Muscle layer of colon (tissue), 2 donors: ENCODE results near the gene ITPRIP.

Source experiments
- H3K27ac ChIP-seq: one replicate; pipeline ENCODE4 v1.7.0; 2013; ENCODE audit warnings: low read depth, mild to moderate bottlenecking, low read length, moderate library complexity
- H3K27me3 ChIP-seq, 2 donors: one replicate each; pipeline ENCODE4 v1.7.0; 2013; ENCODE audit warnings: low read length in 2 of 2, mild to moderate bottlenecking in 2 of 2; ENCODE audit not compliant: insufficient read depth in 2 of 2, control insufficient read depth in 1 of 2
- H3K36me3 ChIP-seq: one replicate; pipeline ENCODE4 v1.7.0; 2013; ENCODE audit warnings: mild to moderate bottlenecking, low read length; ENCODE audit not compliant: insufficient read depth
- H3K4me1 ChIP-seq: one replicate; pipeline ENCODE4 v1.7.0; 2013; ENCODE audit warnings: mild to moderate bottlenecking, low read length; ENCODE audit not compliant: insufficient read depth
- H3K4me3 ChIP-seq, 2 donors: one replicate each; pipeline ENCODE4 v1.7.0; 2013; ENCODE audit warnings: low read length in 2 of 2, low read depth in 1 of 2, mild to moderate bottlenecking in 1 of 2, moderate library complexity in 1 of 2
- H3K9ac ChIP-seq: one replicate; pipeline ENCODE4 v1.7.0; 2013; ENCODE audit warnings: low read length
- H3K9me3 ChIP-seq: one replicate; pipeline ENCODE4 v1.7.0; 2013; ENCODE audit warnings: mild to moderate bottlenecking, low read length
- donor health status: abdominal sarcoma.
- donor health status: Adenocarcinoma of cecum.

ITPRIP gene

DNA sequence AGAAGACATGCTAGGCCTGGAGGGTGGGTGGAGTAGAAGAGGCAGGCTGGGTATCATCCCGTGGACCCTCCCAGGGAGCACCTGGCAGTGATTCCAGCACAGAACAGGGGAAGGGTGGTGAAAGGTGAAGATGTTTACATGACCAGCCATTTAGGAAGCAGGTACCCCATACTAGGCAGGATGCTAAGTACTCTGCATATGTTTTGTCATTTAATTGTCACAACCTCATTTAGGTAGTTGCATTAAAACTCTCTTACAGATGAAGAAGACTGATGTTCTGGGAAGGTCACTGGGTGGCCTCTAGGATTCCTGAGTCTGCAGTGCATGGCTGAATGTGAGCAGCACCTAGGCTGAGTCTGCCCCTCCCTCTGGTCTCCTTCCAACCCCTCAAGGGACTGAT lies 15.2 kb downstream of the ITPRIP start:
- no peak overlapping the region for H3K27ac ChIP-seq
- H3K9me3 ChIP-seq: no peaks in the 10 kb centered on the region
- H3K4me1 ChIP-seq: peaks cover 78% of the 10 kb centered on the region

GRCh38 chr10:104322416-104322782 lies 15.9 kb downstream of the ITPRIP start:
- Histone ChIP-seq H3K9ac (no peak overlapping the region), H3K4me1 (peaks cover 78% of the 10 kb centered on the region), H3K36me3 (no peaks in the 10 kb centered on the region), H3K9me3 (no peaks in the 10 kb centered on the region), H3K27ac (no peak overlapping the region), H3K27me3 (no peaks in the 10 kb centered on the region), H3K4me3 (no peak overlapping the region)

More for the DNA sequence above, 15.2 kb downstream of the ITPRIP start:
- no peaks in the 10 kb centered on the region for H3K27me3 ChIP-seq
- H3K9ac ChIP-seq: no peak overlapping the region
- H3K4me3 ChIP-seq: no peak overlapping the region
- no peaks in the 10 kb centered on the region for H3K36me3 ChIP-seq

- Histone ChIP-seq H3K4me3 (no peak overlapping the region), H3K27me3 (no peaks in the 10 kb centered on the region), H3K36me3 (no peaks in the 10 kb centered on the region), H3K27ac (peak overlapping the region; percentile 3), H3K4me1 (peaks cover 78% of the 10 kb centered on the region), H3K9me3 (no peaks in the 10 kb centered on the region), H3K9ac (no peak overlapping the region)
These were observed 16.4 kb downstream of the ITPRIP start for GRCh38 chr10:104321725-104322415.

DNA sequence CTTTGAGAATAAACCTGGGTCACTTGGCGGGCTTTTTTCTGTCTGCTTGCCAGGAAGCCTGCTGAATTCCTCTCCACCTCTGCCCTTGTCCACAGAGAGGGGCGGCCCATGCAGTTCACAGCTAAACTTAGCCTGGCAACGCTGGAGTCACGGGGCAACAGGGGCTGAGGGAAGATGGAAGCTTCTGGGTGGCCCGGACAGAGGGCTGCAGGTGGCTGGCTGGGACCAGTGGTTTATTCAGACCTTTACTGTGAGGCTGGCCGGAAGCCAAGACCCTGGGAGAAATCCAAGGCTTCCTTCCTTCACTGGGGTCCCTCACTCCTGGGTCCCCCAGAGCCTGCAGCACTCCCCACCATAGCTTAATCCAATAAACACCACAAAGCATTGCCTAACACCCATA lies 17.0 kb downstream of the ITPRIP start:
- Histone ChIP-seq H3K36me3 (no peaks in the 10 kb centered on the region), H3K27me3 (no peaks in the 10 kb centered on the region), H3K9me3 (no peaks in the 10 kb centered on the region), H3K9ac (no peak overlapping the region), H3K4me1 (peaks cover 78% of the 10 kb centered on the region), H3K27ac (peak overlapping the region; percentile 3), H3K4me3 (no peak overlapping the region)

- H3K9ac ChIP-seq: no peak overlapping the region
These were observed 19.2 kb downstream of the ITPRIP start for GRCh38 chr10:104318810-104319741.

DNA sequence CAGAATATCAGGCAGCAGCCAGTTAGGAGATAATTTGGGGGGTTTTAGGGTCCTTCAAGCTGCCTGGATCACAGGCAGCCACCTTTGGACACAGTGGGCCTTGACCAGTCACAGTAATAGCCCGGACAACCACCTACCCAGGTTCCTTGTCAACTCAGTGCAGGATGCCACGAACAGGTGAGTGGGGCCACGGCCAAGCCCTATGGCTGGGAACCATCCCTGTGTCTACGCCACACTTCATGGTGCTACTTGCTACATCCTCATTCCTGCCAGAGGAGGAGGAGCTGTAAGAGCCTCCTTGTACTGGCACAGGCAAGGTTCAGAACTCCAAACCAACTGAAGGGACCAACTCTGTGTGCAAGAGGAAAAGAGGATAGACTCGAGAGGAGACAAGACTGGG lies 19.9 kb downstream of the ITPRIP start:
- H3K4me3 ChIP-seq: no peak overlapping the region
- no peaks in the 10 kb centered on the region for H3K9me3 ChIP-seq
- no peak overlapping the region for H3K27ac ChIP-seq
- H3K27me3 ChIP-seq: no peaks in the 10 kb centered on the region
- H3K4me1 ChIP-seq: peaks cover 55% of the 10 kb centered on the region
- peaks cover 25% of the 10 kb centered on the region for H3K36me3 ChIP-seq
- H3K9ac ChIP-seq: no peak overlapping the region

More at GRCh38 chr10:104318810-104319741, 19.2 kb downstream of the ITPRIP start:
- peaks cover 17% of the 10 kb centered on the region for H3K36me3 ChIP-seq
- no peaks in the 10 kb centered on the region for H3K27me3 ChIP-seq
- H3K4me1 ChIP-seq: peaks cover 62% of the 10 kb centered on the region
- H3K4me3 ChIP-seq: no peak overlapping the region
- H3K9me3 ChIP-seq: no peaks in the 10 kb centered on the region
- no peak overlapping the region for H3K27ac ChIP-seq

- no peak overlapping the region for H3K9ac ChIP-seq
- H3K27me3 ChIP-seq: no peaks in the 10 kb centered on the region
- H3K27ac ChIP-seq: no peak overlapping the region
- H3K9me3 ChIP-seq: no peaks in the 10 kb centered on the region
- H3K4me1 ChIP-seq: peaks cover 50% of the 10 kb centered on the region
- no peak overlapping the region for H3K4me3 ChIP-seq
- H3K36me3 ChIP-seq: peaks cover 30% of the 10 kb centered on the region
These were observed 20.5 kb downstream of the ITPRIP start for GRCh38 chr10:104317726-104318299.

GRCh38 chr10:104317269-104317710 lies 21.0 kb downstream of the ITPRIP start:
- Histone ChIP-seq H3K27me3 (no peaks in the 10 kb centered on the region), H3K27ac (no peak overlapping the region), H3K4me3 (no peak overlapping the region), H3K9me3 (no peaks in the 10 kb centered on the region), H3K9ac (no peak overlapping the region), H3K4me1 (peaks cover 44% of the 10 kb centered on the region), H3K36me3 (peaks cover 35% of the 10 kb centered on the region)

DNA sequence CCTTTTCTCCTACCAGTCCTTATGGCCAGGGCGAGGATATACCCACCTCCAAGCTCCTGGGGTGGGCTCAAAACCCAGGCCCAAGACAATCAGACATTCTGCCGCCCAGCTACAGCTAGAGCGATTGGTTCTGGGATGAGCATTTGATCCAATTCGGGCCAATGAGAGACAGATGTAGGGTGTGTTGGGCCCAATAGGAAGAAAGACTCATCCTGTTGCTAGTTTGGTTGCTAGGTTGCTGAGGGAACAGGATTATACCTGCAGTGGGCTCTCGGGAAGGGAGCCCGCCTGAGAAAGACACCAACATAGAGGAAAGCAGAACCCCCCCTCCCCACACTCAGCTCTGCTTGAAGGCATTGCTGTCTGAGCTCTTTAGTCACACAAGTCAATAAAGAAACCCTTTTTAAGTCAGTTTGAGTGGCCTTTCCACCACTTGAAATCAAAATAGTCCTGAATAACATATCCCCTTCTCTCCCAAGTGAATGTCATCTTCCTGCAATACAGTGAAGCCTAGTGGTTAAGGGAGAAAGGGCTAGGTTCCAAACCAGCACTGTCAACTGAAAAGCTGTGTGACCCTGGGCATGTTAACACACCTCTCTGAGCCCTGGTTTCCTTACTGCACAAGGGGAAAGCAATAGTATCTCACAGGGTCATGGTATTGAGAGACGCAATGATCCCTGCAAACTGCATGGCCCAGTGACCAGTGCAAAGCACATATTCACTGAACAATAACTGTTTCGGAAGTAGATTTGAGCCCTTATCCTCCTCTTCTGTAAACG lies 21.8 kb downstream of the ITPRIP start:
- H3K4me1 ChIP-seq: peaks cover 36% of the 10 kb centered on the region

DNA sequence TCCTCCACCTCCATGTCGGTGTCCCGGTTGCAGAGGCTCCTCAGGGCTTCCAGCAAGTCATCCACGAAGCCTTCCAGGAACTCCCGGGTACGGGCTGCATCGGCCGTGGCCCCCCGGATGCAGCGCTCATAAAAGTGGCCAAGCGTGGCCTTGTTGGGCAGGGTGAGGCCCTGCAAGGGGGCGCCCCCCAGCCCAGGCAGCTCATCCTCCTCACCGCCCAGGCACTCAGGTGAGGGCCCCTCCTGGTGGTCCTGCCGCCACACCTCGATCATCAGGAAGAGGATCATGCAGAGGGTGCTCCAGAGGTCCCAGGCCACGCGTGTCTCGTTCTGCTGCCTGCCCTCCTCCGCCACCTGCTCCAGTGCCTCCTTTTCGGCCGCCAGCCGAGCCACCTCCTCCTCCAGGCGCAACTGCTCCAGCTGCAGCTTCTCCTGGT lies 22.8 kb downstream of the ITPRIP start:
- no peak overlapping the region for H3K9ac ChIP-seq
- no peak overlapping the region for H3K4me3 ChIP-seq
- peaks cover 28% of the 10 kb centered on the region for H3K4me1 ChIP-seq
- H3K27me3 ChIP-seq: no peaks in the 10 kb centered on the region
- no peak overlapping the region for H3K27ac ChIP-seq
- H3K9me3 ChIP-seq: no peaks in the 10 kb centered on the region
- peaks cover 47% of the 10 kb centered on the region for H3K36me3 ChIP-seq

More for the DNA sequence above, 21.8 kb downstream of the ITPRIP start:
- H3K4me3 ChIP-seq: no peak overlapping the region
- no peak overlapping the region for H3K27ac ChIP-seq
- no peaks in the 10 kb centered on the region for H3K27me3 ChIP-seq
- H3K9ac ChIP-seq: no peak overlapping the region
- peaks cover 43% of the 10 kb centered on the region for H3K36me3 ChIP-seq
- no peaks in the 10 kb centered on the region for H3K9me3 ChIP-seq
